Keratinocyte (primary cell): ENCODE measurements around the gene CHFR. TPM values are rescaled to one million over a fixed set of nuclear protein-coding genes. Genes with fewer than 3 reads are reported as not detected.

Experiments
- DNase-seq: peaks from one replicate; pipeline ENCODE4 v3.0.0-alpha.2; 2011; ENCODE audit warnings: low read depth, missing footprints, low spot score
- FAIRE-seq: peaks from 2 replicates; lab custom pipeline; 2011; peaks lifted over from hg19 to GRCh38; lab: Jason Lieb, UNC
- H2AFZ ChIP-seq: 2 replicates; pipeline ENCODE4 v1.6.0; 2012; ENCODE audit warnings: low read length, control low read depth, inconsistent platforms; ENCODE audit not compliant: control insufficient read depth
- H3K27ac ChIP-seq: 2 replicates; pipeline ENCODE4 v1.5.1; 2011; ENCODE audit warnings: low read length; ENCODE audit not compliant: control insufficient read depth, insufficient read depth
- H3K27me3 ChIP-seq: 3 replicates; pipeline ENCODE4 v1.6.0; 2011; ENCODE audit warnings: low read length; ENCODE audit not compliant: control insufficient read depth, insufficient read depth; ENCODE audit errors: extremely low read depth
- H3K36me3 ChIP-seq, 2 experiments: 2 replicates in 1 of 2; 3 replicates in 1 of 2; pipeline ENCODE4 v1.5.1; 2011; ENCODE audit warnings: low read length in 2 of 2, mild to moderate bottlenecking in 1 of 2; ENCODE audit not compliant: control insufficient read depth in 2 of 2, insufficient read depth in 2 of 2; ENCODE audit errors: extremely low read depth in 1 of 2
- H3K4me1 ChIP-seq: 3 replicates; pipeline ENCODE4 v1.5.1; 2011; ENCODE audit warnings: low read length; ENCODE audit not compliant: control insufficient read depth, insufficient read depth; ENCODE audit errors: extremely low read depth
- H3K4me2 ChIP-seq: 3 replicates; pipeline ENCODE4 v1.6.0; 2011; ENCODE audit warnings: low read depth, low read length; ENCODE audit not compliant: control insufficient read depth, insufficient read depth; ENCODE audit errors: extremely low read depth
- H3K4me3 ChIP-seq, 3 experiments: fragments of 200-600 bp in 1 of 3; sonication (generic) in 1 of 3; 2 replicates in 2 of 3; 3 replicates in 1 of 3; pipeline ENCODE4 v1.5.1; 2011 to 2016; ENCODE audit warnings: low read length in 3 of 3, mild to moderate bottlenecking in 3 of 3, control low read depth in 2 of 3, inconsistent platforms in 1 of 3, low read depth in 1 of 3, mixed read lengths in 1 of 3, mixed run types in 1 of 3, moderate library complexity in 1 of 3; ENCODE audit not compliant: control insufficient read depth in 2 of 3, insufficient read depth in 2 of 3; ENCODE audit errors: extremely low read depth in 1 of 3
- H3K79me2 ChIP-seq: 2 replicates; pipeline ENCODE4 v1.6.0; 2012; ENCODE audit warnings: low read length; ENCODE audit not compliant: control insufficient read depth, insufficient read depth
- H3K9ac ChIP-seq: 3 replicates; pipeline ENCODE4 v1.6.0; 2011; ENCODE audit warnings: low read length; ENCODE audit not compliant: control insufficient read depth, insufficient read depth; ENCODE audit errors: extremely low read depth
- H3K9me1 ChIP-seq: 3 replicates; pipeline ENCODE4 v1.6.0; 2011; ENCODE audit warnings: low read length; ENCODE audit not compliant: control insufficient read depth, insufficient read depth; ENCODE audit errors: extremely low read depth
- H3K9me3 ChIP-seq: 2 replicates; pipeline ENCODE4 v1.5.1; 2012; ENCODE audit warnings: low read depth, low read length; ENCODE audit not compliant: control insufficient read depth
- H4K20me1 ChIP-seq: 3 replicates; pipeline ENCODE4 v1.6.0; 2011; ENCODE audit warnings: low read length; ENCODE audit not compliant: control insufficient read depth, insufficient read depth; ENCODE audit errors: extremely low read depth
- EZH2 ChIP-seq: IDR thresholded peaks from one replicate; pipeline ENCODE4 v1.6.1; 2012; ENCODE audit warnings: inconsistent platforms, mild to moderate bottlenecking, low read length, moderate library complexity
- dilution Hi-C: fragments of 300-500 bp; cut with MboI; formaldehyde crosslinking; loops from one replicate; pipeline ENCODE4 v1.7.0; 2020; ENCODE audit warnings: low sequenced_read_pairs; ENCODE audit not compliant: extremely low pct_ligation_motif_present
- polyA plus RNA-seq, 5 experiments: library from polyadenylated mRNA; depleted of rRNA in 3 of 5; stranded (reverse) in 3 of 5; stranded (forward) in 1 of 5; unstranded in 1 of 5; fragments of >200 nt; gene quantifications; 1 replicate in 1 of 5; 2 replicates in 3 of 5; 3 replicates in 1 of 5; pipeline versions ENCODE4 v1.2.1 to v1.2.3, GENCODE V29; 2011 to 2012; ENCODE audit warnings: missing spikeins in 2 of 5, low read depth in 1 of 5, low replicate concordance in 1 of 5
- TF ChIP-seq, protein P1 (sequence below), 3 experiments: IDR thresholded peaks in 1 of 3; conservative IDR thresholded peaks in 1 of 3; optimal IDR thresholded peaks in 1 of 3; 2 replicates in 2 of 3; 3 replicates in 1 of 3; pipeline versions ENCODE3 to v1.5.1; 2011; ENCODE audit warnings: low read length in 3 of 3, mild to moderate bottlenecking in 3 of 3, moderate library complexity in 2 of 3, control low read depth in 1 of 3, inconsistent platforms in 1 of 3; ENCODE audit not compliant: insufficient read depth in 2 of 3; ENCODE audit errors: extremely low read depth in 1 of 3

The CHFR gene
- polyA plus RNA-seq, 1 donor (not counting 4 experiments of a cell fraction or from before 2014, with no cell fraction given): 35.8 TPM

- H3K4me2 ChIP-seq: no peak overlapping the region
- H3K36me3 ChIP-seq: peaks cover 46 to 49% of the 10 kb centered on the region in 2 experiments
- no peak for FAIRE-seq
Observed at GRCh38 chr12:132851465-132851864, 35.9 kb downstream of the CHFR start.

GRCh38 chr12:132850291-132850690 lies 37.1 kb downstream of the CHFR start:
- no peaks in the 10 kb centered on the region for H3K79me2 ChIP-seq
- no peak overlapping the region for H3K9ac ChIP-seq
- TF ChIP-seq, protein P1, sequence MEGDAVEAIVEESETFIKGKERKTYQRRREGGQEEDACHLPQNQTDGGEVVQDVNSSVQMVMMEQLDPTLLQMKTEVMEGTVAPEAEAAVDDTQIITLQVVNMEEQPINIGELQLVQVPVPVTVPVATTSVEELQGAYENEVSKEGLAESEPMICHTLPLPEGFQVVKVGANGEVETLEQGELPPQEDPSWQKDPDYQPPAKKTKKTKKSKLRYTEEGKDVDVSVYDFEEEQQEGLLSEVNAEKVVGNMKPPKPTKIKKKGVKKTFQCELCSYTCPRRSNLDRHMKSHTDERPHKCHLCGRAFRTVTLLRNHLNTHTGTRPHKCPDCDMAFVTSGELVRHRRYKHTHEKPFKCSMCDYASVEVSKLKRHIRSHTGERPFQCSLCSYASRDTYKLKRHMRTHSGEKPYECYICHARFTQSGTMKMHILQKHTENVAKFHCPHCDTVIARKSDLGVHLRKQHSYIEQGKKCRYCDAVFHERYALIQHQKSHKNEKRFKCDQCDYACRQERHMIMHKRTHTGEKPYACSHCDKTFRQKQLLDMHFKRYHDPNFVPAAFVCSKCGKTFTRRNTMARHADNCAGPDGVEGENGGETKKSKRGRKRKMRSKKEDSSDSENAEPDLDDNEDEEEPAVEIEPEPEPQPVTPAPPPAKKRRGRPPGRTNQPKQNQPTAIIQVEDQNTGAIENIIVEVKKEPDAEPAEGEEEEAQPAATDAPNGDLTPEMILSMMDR (optimal IDR thresholded peaks at IDR 0.05 in 1 of 3, IDR thresholded peaks at IDR 0.05 in 1 of 3, conservative IDR thresholded peaks at IDR 0.05 in 1 of 3; ENCODE audit: extremely low read depth in 1 of 3, insufficient read depth in 2 of 3, low read length in 3 of 3): no peak
- no peak for TF ChIP-seq EZH2
- DNase-seq: no peak
- H3K4me1 ChIP-seq: no peaks in the 10 kb centered on the region
- no peak for FAIRE-seq
- no peaks in the 10 kb centered on the region for H3K9me1 ChIP-seq
- H3K27me3 ChIP-seq: no peaks in the 10 kb centered on the region
- dilution Hi-C loops: no loop called here
- H3K4me2 ChIP-seq: no peak overlapping the region
- no peak overlapping the region for H3K4me3 ChIP-seq
- H4K20me1 ChIP-seq: no peaks in the 10 kb centered on the region
- H2AFZ ChIP-seq: no peak overlapping the region
- no peak overlapping the region for H3K27ac ChIP-seq
- H3K9me3 ChIP-seq: no peaks in the 10 kb centered on the region
- H3K36me3 ChIP-seq: peaks cover 43 to 46% of the 10 kb centered on the region in 2 experiments

More at GRCh38 chr12:132851465-132851864, 35.9 kb downstream of the CHFR start:
- Histone ChIP-seq H3K9me1 (no peaks in the 10 kb centered on the region), H3K27ac (no peak overlapping the region), H3K9me3 (no peaks in the 10 kb centered on the region), H3K4me3 (no peak overlapping the region), H3K27me3 (no peaks in the 10 kb centered on the region), H3K4me1 (no peaks in the 10 kb centered on the region), H2AFZ (no peak overlapping the region), H3K79me2 (no peaks in the 10 kb centered on the region), H3K9ac (no peak overlapping the region), H4K20me1 (no peaks in the 10 kb centered on the region)
- TF ChIP-seq EZH2: no peak
- TF ChIP-seq, protein P1 (optimal IDR thresholded peaks at IDR 0.05 in 1 of 3, IDR thresholded peaks at IDR 0.05 in 1 of 3, conservative IDR thresholded peaks at IDR 0.05 in 1 of 3; ENCODE audit: extremely low read depth in 1 of 3, insufficient read depth in 2 of 3, low read length in 3 of 3): no peak
- no peak for DNase-seq
- dilution Hi-C loops: no loop called here
